K562 (cell line): ENCODE measurements around the gene POMGNT2. TPM values are rescaled to one million over a fixed set of nuclear protein-coding genes. Genes with fewer than 3 reads are reported as not detected.

Experiments
- ATAC-seq: fragments of 200-7000 bp; cut with Tn5 transposase; 3 replicates; pipeline ENCODE4 v1.9.1; 2020; ENCODE audit warnings: moderate library complexity
- BruUV-seq: library from RNA; stranded (reverse); fragments of 400-500 nt; replicated peaks from 2 replicates; lab custom pipeline; 2021; lab: Mats Ljungman, UMichigan
- CTCF ChIA-PET: fragments of 300-600 bp; formaldehyde crosslinking; extraction: SDS; loops from one replicate; lab custom pipeline; 2021; ENCODE audit warnings: low intra/inter-chr PET ratio; lab: Yijun Ruan, JAX
- POLR2A ChIA-PET: fragments of 300-600, 350-650 bp; sonication (Branson Sonifier 250); formaldehyde crosslinking; extraction: SDS; loops from one replicate; lab custom pipeline; 2021; ENCODE audit warnings: antibody characterized with exemption, inconsistent platforms; lab: Yijun Ruan, JAX
- DNase-seq, 4 experiments: peaks; one replicate each; pipeline versions ENCODE4 v3.0.0 to v3.0.0-alpha.2; 2011 to 2018; ENCODE audit warnings: low spot score in 3 of 4, mixed read lengths in 3 of 4; ENCODE audit errors: extremely low read depth in 1 of 4
- FAIRE-seq: peaks from 2 replicates; lab custom pipeline; 2011; peaks lifted over from hg19 to GRCh38; lab: Jason Lieb, UNC
- H2AFZ ChIP-seq: 2 replicates; pipeline ENCODE4 v1.6.0; 2011; ENCODE audit warnings: low read depth, low read length, control low read depth, inconsistent platforms
- H3K27ac ChIP-seq: fragments of 200-600 bp; 3 replicates; pipeline ENCODE4 v1.8.0; 2011; ENCODE audit warnings: low read depth, mild to moderate bottlenecking, control low read depth, inconsistent platforms, low read length, moderate library complexity, mixed read lengths; ENCODE audit errors: extremely low read depth
- H3K27me3 ChIP-seq, 2 experiments: fragments of 300-600 bp in 1 of 2; 2 replicates in 1 of 2; 3 replicates in 1 of 2; pipeline versions ENCODE4 v1.6.0 to v1.8.0; 2011; ENCODE audit warnings: inconsistent platforms in 2 of 2, low read length in 2 of 2, mild to moderate bottlenecking in 1 of 2, mixed read lengths in 1 of 2, moderate library complexity in 1 of 2; ENCODE audit not compliant: control insufficient read depth in 2 of 2, insufficient read depth in 2 of 2
- H3K36me3 ChIP-seq: fragments of 300-600 bp; 3 replicates; pipeline ENCODE4 v1.8.0; 2011; ENCODE audit warnings: mild to moderate bottlenecking, low read length, inconsistent platforms; ENCODE audit not compliant: control insufficient read depth, insufficient read depth
- H3K4me1 ChIP-seq, 2 experiments: fragments of 200-600 bp in 1 of 2; replicated peaks in 1 of 2; 2 replicates in 1 of 2; 3 replicates in 1 of 2; pipeline versions ENCODE4 v1.5.1 to v1.8.0; 2011; ENCODE audit warnings: inconsistent platforms in 2 of 2, low read length in 2 of 2, mild to moderate bottlenecking in 1 of 2, mixed read lengths in 1 of 2, moderate library complexity in 1 of 2; ENCODE audit not compliant: control insufficient read depth in 2 of 2, insufficient read depth in 2 of 2
- H3K4me2 ChIP-seq: 2 replicates; pipeline ENCODE4 v1.6.1; 2011; ENCODE audit warnings: low read length, control low read depth, inconsistent platforms, mixed read lengths; ENCODE audit not compliant: insufficient read depth
- H3K4me3 ChIP-seq: fragments of 200-600 bp; sonication (generic), shearing (Covaris generic); 2 replicates; pipeline ENCODE4 v1.5.1; 2016; ENCODE audit warnings: control low read depth, inconsistent platforms
- H3K79me2 ChIP-seq: fragments of 200-600 bp; 3 replicates; pipeline ENCODE4 v1.8.0; 2011; ENCODE audit warnings: low read length, inconsistent platforms; ENCODE audit not compliant: control insufficient read depth, insufficient read depth
- H3K9ac ChIP-seq, 2 experiments: 2 replicates each; pipeline versions ENCODE4 v1.6.0 to v1.6.1; 2011; ENCODE audit warnings: low read depth in 2 of 2, low read length in 2 of 2, control low read depth in 1 of 2, inconsistent platforms in 1 of 2, mild to moderate bottlenecking in 1 of 2, mixed read lengths in 1 of 2; ENCODE audit not compliant: insufficient read depth in 1 of 2
- H3K9me1 ChIP-seq: one replicate; pipeline ENCODE4 v1.6.0; 2011; ENCODE audit warnings: inconsistent platforms, mild to moderate bottlenecking, low read length, moderate library complexity; ENCODE audit not compliant: control insufficient read depth, insufficient read depth
- H3K9me3 ChIP-seq: replicated peaks from 2 replicates; pipeline ENCODE4 v1.5.1; 2011; ENCODE audit warnings: low read depth, low read length, inconsistent platforms; ENCODE audit not compliant: control insufficient read depth, insufficient read depth
- H4K20me1 ChIP-seq: replicated peaks from 2 replicates; pipeline ENCODE4 v1.6.1; 2011; ENCODE audit warnings: low read length, inconsistent platforms, mixed read lengths; ENCODE audit not compliant: control insufficient read depth, insufficient read depth
- ZNF3 ChIP-seq: fragments of 250-450 bp; sonication (Bioruptor Pico); IDR thresholded peaks from 2 replicates; pipeline ENCODE4 v1.5.0; 2021; ENCODE audit warnings: mild to moderate bottlenecking, moderate library complexity
- ZNF668 ChIP-seq: fragments of 250-450 bp; sonication (Bioruptor Pico); IDR thresholded peaks from 2 replicates; pipeline ENCODE4 v1.8.0; 2022; ENCODE audit warnings: mild to moderate bottlenecking, inconsistent platforms
- ZZZ3 ChIP-seq: fragments of 450-650 bp; IDR thresholded peaks from 2 replicates; pipeline ENCODE4 v1.6.1; 2016; ENCODE audit warnings: antibody characterized with exemption, mild to moderate bottlenecking, moderate library complexity
- WGBS: fragments of 100-300 bp; shearing (Covaris generic); methylation state at CpG from one replicate; pipeline ENCODE4 v1.1.6; 2016; ENCODE audit warnings: low coverage, mixed read lengths; ENCODE audit not compliant: insufficient coverage; ENCODE audit errors: missing lambda C conversion rate; 5-methylcytosine and 5-hydroxymethylcytosine counted together
- in situ Hi-C: fragments of 300-500 bp; cut with MboI; formaldehyde crosslinking; loops from 4 replicates; pipeline ENCODE4 v1.15.0; 2018; ENCODE audit warnings: inconsistent platforms, mixed read lengths
- intact Hi-C: fragments of 100-400 bp; cut with micrococcal nuclease; formaldehyde crosslinking; loops from 2 replicates; pipeline ENCODE4 v1.14.2; 2022
- polyA plus RNA-seq, 8 experiments: library from polyadenylated mRNA; depleted of rRNA in 4 of 8; stranded (reverse) in 5 of 8; unstranded in 3 of 8; fragments of >200 nt; fragmentation: Nextera tagmentation in 2 of 8; fragmentation: Illumina TruSeq in 1 of 8; extraction: Ambion mirVana in 2 of 8; extraction: Trizol in 1 of 8; gene quantifications; 2 replicates each; pipeline versions ENCODE4 v1.2.1 to v1.2.3, GENCODE V29; 2011 to 2014; ENCODE audit warnings: inconsistent platforms in 1 of 8, missing spikeins in 1 of 8
- total RNA-seq, 7 experiments: library from RNA; depleted of rRNA in 6 of 7; stranded (reverse); fragments of >200 nt in 6 of 7; fragmentation: Illumina TruSeq in 2 of 7; extraction: Trizol in 2 of 7; gene quantifications; 2 replicates each; pipeline versions ENCODE4 v1.2.1 to v1.2.3, GENCODE V29; 2011 to 2021; ENCODE audit warnings: low replicate concordance in 1 of 7
- TF ChIP-seq, protein P1 (sequence below), 2 experiments: fragments of 450-650 bp; IDR thresholded peaks; 2 replicates each; pipeline ENCODE4 v1.6.1; 2016; ENCODE audit warnings: mild to moderate bottlenecking in 2 of 2, borderline replicate concordance in 1 of 2, low read depth in 1 of 2, moderate library complexity in 1 of 2
- TF ChIP-seq, protein P2 (sequence below): fragments of 450-650 bp; formaldehyde crosslinking; IDR thresholded peaks from 2 replicates; pipeline ENCODE4 v1.4.0; 2020; ENCODE audit warnings: mild to moderate bottlenecking, moderate library complexity
- TF ChIP-seq, protein P3 (sequence below): fragments of 150-350 bp; IDR thresholded peaks from 2 replicates; pipeline ENCODE4 v1.6.1; 2014; ENCODE audit warnings: low read depth, mild to moderate bottlenecking, low read length, borderline replicate concordance

POMGNT2 gene
- total and polyA plus RNA-seq, 9 of the 15 experiments (the other 6 are each of a cell fraction or from before 2014, with no cell fraction given): 0.65 to 14.1 (median 10.3) TPM

DNA sequence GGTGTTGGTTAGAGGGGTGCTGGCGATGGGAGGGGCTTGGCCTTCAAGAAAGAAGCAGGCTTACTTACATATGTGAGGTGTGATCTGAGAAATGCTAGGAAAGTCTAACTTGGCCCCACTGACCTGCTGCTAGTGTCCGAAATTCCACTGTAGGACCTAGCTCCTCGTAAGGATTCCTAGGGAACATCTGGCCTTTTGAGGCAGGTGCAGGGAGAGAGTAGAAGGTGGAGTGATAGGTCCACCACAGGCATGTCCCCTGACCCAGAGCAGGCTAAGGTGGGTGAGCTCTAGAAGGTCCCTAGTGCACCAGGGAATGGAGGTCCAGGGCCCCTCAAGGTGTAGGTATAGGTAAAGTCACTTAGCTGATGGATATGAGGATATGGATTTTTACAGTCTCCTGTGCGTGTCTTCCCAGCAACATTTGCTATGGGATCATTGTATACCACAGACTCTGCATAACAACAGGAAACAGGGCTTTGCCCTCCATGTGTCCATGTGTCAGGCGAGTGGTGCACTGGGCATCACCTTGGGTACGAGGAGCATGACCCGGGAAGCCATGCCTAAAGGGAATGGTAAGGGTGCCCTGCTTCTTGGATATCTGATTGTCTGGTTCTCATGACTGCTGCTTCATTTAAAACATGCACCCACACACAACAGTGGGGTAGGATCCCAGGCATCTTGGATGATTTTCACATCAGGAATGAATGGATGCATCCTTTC, 32.6 kb downstream of the POMGNT2 start:
- Histone ChIP-seq H3K4me1 (no peaks in the 10 kb centered on the region), H3K9ac (no peak overlapping the region), H3K36me3 (no peaks in the 10 kb centered on the region), H3K27ac (no peak overlapping the region), H3K79me2 (no peaks in the 10 kb centered on the region), H2AFZ (no peak overlapping the region), H4K20me1 (no peaks in the 10 kb centered on the region), H3K4me3 (no peak overlapping the region), H3K4me2 (no peak overlapping the region), H3K9me3 (no peaks in the 10 kb centered on the region), H3K9me1 (no peaks in the 10 kb centered on the region), H3K27me3 (peaks cover 0 to 9% of the 10 kb centered on the region in 2 experiments; a peak in 2 of 5 replicates)
- no peak for FAIRE-seq
- intact Hi-C loops (loop anchor here (10.0 kb wide), 1 partner anchor 108 kb away; no protein-coding TSS in a partner anchor), in situ Hi-C loops (no loop called here)
- no peak for ATAC-seq
- BruUV-seq: no TSS peak
- under 1% methylated on average over 7 of the region's 7 CpGs for WGBS
- DNase-seq: no peak
- POLR2A ChIA-PET: interaction anchor here (0.6 to 0.9 kb wide), 2 partner anchors 13 to 356 kb away, joined by 3 to 5 read pairs; no protein-coding TSS in a partner anchor
- CTCF ChIA-PET: no interaction called here
- TF ChIP-seq ZZZ3 (no peak), ZNF668 (CRISPR knock-in tag) (no peak), ZNF3 (no peak)
- TF ChIP-seq, protein P1, sequence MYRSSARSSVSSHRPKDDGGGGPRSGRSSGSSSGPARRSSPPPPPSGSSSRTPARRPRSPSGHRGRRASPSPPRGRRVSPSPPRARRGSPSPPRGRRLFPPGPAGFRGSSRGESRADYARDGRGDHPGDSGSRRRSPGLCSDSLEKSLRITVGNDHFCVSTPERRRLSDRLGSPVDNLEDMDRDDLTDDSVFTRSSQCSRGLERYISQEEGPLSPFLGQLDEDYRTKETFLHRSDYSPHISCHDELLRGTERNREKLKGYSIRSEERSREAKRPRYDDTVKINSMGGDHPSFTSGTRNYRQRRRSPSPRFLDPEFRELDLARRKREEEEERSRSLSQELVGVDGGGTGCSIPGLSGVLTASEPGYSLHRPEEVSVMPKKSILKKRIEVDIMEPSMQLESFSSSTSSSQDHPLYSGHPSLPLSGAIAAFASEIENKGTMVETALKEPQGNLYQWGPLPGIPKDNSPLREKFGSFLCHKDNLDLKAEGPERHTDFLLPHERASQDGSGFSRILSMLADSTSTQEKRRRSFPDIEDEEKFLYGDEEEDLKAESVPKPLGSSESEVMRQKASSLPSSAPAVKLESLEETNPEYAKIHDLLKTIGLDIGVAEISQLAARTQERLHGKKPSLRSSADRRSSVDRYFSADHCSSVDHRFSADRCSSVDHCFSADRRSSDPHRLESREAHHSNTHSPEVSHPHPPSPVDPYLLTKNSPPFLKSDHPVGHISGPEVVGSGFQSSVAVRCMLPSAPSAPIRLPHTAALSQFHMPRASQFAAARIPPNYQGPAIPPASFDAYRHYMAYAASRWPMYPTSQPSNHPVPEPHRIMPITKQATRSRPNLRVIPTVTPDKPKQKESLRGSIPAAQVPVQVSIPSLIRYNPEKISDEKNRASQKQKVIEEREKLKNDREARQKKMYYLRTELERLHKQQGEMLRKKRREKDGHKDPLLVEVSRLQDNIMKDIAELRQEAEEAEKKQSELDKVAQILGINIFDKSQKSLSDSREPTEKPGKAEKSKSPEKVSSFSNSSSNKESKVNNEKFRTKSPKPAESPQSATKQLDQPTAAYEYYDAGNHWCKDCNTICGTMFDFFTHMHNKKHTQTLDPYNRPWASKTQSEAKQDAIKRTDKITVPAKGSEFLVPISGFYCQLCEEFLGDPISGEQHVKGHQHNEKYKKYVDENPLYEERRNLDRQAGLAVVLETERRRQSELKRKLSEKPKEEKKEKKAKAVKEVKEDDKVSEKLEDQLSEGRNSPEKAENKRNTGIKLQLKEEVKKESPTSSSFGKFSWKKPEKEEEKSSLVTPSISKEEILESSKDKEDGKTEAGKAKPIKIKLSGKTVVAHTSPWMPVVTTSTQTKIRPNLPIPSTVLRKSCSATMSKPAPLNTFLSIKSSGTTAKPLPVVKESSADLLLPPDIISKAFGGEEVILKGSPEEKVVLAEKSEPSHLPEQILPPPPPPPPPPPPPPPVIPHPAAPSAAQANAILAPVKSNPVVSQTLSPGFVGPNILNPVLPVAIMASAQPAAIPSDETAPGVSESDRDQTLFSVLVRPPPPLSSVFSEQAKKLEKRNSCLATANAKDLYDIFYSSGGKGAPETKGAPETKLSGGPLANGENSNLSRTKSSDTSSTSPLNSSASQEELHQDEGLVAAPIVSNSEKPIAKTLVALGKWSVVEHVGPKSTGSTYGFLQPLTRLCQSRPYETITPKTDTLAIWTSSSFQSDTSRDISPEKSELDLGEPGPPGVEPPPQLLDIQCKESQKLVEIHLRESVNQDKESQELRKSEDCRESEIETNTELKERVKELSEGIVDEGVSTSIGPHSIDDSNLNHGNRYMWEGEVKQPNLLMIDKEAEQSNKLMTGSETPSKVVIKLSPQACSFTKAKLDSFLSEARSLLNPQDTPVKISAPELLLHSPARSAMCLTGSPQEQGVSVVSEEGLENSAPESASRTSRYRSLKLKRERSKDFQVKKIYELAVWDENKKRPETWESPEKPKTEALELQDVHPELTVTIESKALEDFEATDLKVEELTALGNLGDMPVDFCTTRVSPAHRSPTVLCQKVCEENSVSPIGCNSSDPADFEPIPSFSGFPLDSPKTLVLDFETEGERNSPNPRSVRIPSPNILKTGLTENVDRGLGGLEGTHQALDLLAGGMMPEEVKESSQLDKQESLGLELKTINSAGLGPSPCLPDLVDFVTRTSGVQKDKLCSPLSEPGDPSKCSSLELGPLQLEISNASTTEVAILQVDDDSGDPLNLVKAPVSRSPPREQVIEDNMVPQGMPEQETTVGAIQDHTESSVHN (IDR thresholded peaks at IDR 0.05; ENCODE audit: borderline replicate concordance in 1 of 2, low read depth in 1 of 2): no peak
- TF ChIP-seq, protein P2, sequence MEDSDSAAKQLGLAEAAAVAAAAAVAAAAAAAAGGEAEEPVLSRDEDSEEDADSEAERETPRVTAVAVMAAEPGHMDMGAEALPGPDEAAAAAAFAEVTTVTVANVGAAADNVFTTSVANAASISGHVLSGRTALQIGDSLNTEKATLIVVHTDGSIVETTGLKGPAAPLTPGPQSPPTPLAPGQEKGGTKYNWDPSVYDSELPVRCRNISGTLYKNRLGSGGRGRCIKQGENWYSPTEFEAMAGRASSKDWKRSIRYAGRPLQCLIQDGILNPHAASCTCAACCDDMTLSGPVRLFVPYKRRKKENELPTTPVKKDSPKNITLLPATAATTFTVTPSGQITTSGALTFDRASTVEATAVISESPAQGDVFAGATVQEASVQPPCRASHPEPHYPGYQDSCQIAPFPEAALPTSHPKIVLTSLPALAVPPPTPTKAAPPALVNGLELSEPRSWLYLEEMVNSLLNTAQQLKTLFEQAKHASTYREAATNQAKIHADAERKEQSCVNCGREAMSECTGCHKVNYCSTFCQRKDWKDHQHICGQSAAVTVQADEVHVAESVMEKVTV (CRISPR knock-in tag): no peak
- TF ChIP-seq, protein P3, sequence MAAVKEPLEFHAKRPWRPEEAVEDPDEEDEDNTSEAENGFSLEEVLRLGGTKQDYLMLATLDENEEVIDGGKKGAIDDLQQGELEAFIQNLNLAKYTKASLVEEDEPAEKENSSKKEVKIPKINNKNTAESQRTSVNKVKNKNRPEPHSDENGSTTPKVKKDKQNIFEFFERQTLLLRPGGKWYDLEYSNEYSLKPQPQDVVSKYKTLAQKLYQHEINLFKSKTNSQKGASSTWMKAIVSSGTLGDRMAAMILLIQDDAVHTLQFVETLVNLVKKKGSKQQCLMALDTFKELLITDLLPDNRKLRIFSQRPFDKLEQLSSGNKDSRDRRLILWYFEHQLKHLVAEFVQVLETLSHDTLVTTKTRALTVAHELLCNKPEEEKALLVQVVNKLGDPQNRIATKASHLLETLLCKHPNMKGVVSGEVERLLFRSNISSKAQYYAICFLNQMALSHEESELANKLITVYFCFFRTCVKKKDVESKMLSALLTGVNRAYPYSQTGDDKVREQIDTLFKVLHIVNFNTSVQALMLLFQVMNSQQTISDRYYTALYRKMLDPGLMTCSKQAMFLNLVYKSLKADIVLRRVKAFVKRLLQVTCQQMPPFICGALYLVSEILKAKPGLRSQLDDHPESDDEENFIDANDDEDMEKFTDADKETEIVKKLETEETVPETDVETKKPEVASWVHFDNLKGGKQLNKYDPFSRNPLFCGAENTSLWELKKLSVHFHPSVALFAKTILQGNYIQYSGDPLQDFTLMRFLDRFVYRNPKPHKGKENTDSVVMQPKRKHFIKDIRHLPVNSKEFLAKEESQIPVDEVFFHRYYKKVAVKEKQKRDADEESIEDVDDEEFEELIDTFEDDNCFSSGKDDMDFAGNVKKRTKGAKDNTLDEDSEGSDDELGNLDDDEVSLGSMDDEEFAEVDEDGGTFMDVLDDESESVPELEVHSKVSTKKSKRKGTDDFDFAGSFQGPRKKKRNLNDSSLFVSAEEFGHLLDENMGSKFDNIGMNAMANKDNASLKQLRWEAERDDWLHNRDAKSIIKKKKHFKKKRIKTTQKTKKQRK: no peak
